Endothelial cell of umbilical vein (primary cell): Measurements from ENCODE around the gene KAT6B. TPM values are rescaled to one million over a fixed set of nuclear protein-coding genes. Genes with fewer than 3 reads are reported as not detected.

ENCODE experiments used
- BruUV-seq: library from RNA; stranded (reverse); fragments of 400-500 nt; replicated peaks from 2 replicates; lab custom pipeline; 2021; lab: Mats Ljungman, UMichigan
- CTCF ChIA-PET: fragments of 300-600, 350-600 bp; sonication (Branson Sonifier 250); formaldehyde crosslinking; loops from one replicate; lab custom pipeline; 2021; ENCODE audit warnings: antibody characterized with exemption, inconsistent platforms; lab: Charles Lee
- POLR2A ChIA-PET: fragments of 300-600, 350-600 bp; sonication (Branson Sonifier 250); formaldehyde crosslinking; loops from one replicate; lab custom pipeline; 2021; ENCODE audit warnings: antibody characterized with exemption, inconsistent platforms; lab: Charles Lee
- DNase-seq: peaks from one replicate; pipeline ENCODE4 v3.0.0-alpha.2; 2011; ENCODE audit warnings: low read depth, low spot score
- FAIRE-seq: peaks from 2 replicates; lab custom pipeline; 2011; peaks lifted over from hg19 to GRCh38; lab: Jason Lieb, UNC
- H2AFZ ChIP-seq: 2 replicates; pipeline ENCODE4 v1.6.0; 2012; ENCODE audit warnings: low read depth, low read length, control low read depth, inconsistent platforms
- H3K27ac ChIP-seq: 2 replicates; pipeline ENCODE4 v1.5.1; 2011; ENCODE audit warnings: low read depth, mild to moderate bottlenecking, control low read depth, low read length, moderate library complexity; ENCODE audit not compliant: insufficient read depth
- H3K27me3 ChIP-seq, 2 experiments: 2 replicates each; pipeline versions ENCODE4 v1.6.0 to v1.6.1; 2011; ENCODE audit warnings: low read length in 2 of 2, mixed read lengths in 1 of 2; ENCODE audit not compliant: control insufficient read depth in 2 of 2, insufficient read depth in 2 of 2
- H3K36me3 ChIP-seq, 2 experiments: 2 replicates in 1 of 2; 3 replicates in 1 of 2; pipeline ENCODE4 v1.5.1; 2011; ENCODE audit warnings: low read length in 2 of 2, mild to moderate bottlenecking in 1 of 2, moderate library complexity in 1 of 2; ENCODE audit not compliant: control insufficient read depth in 2 of 2, insufficient read depth in 2 of 2; ENCODE audit errors: extremely low read depth in 1 of 2
- H3K4me1 ChIP-seq: 3 replicates; pipeline ENCODE4 v1.5.1; 2011; ENCODE audit warnings: mild to moderate bottlenecking, low read length; ENCODE audit not compliant: control insufficient read depth, insufficient read depth; ENCODE audit errors: extremely low read depth
- H3K4me2 ChIP-seq: 2 replicates; pipeline ENCODE4 v1.6.1; 2011; ENCODE audit warnings: low read length, control low read depth, mixed read lengths; ENCODE audit not compliant: insufficient read depth
- H3K4me3 ChIP-seq, 3 experiments: fragments of 200-600 bp in 1 of 3; sonication (generic), shearing (Covaris generic) in 1 of 3; replicated peaks in 1 of 3; 2 replicates each; pipeline ENCODE4 v1.5.1; 2011 to 2016; ENCODE audit warnings: control low read depth in 3 of 3, low read length in 3 of 3, mild to moderate bottlenecking in 2 of 3, inconsistent platforms in 1 of 3, low read depth in 1 of 3, moderate library complexity in 1 of 3; ENCODE audit not compliant: insufficient read depth in 1 of 3
- H3K79me2 ChIP-seq: 2 replicates; pipeline ENCODE4 v1.6.0; 2012; ENCODE audit warnings: low read length, inconsistent platforms; ENCODE audit not compliant: control insufficient read depth, insufficient read depth
- H3K9ac ChIP-seq: replicated peaks from 2 replicates; pipeline ENCODE3; 2011; ENCODE audit warnings: low read length, control low read depth; ENCODE audit not compliant: insufficient read depth; ENCODE audit errors: extremely low read depth
- H3K9me1 ChIP-seq: replicated peaks from 3 replicates; pipeline ENCODE4 v1.6.0; 2011; ENCODE audit warnings: mild to moderate bottlenecking, low read length; ENCODE audit not compliant: control insufficient read depth, insufficient read depth; ENCODE audit errors: extremely low read depth
- H3K9me3 ChIP-seq: replicated peaks from 2 replicates; pipeline ENCODE4 v1.5.1; 2012; ENCODE audit warnings: low read length, inconsistent platforms; ENCODE audit not compliant: control insufficient read depth, insufficient read depth
- H4K20me1 ChIP-seq: replicated peaks from 2 replicates; pipeline ENCODE3; 2011; ENCODE audit warnings: mild to moderate bottlenecking, low read length; ENCODE audit not compliant: control insufficient read depth, insufficient read depth; ENCODE audit errors: extremely low read depth
- CTCF ChIP-seq, 2 donors: IDR thresholded peaks; 1 replicate in 1 of 2; 2 replicates in 1 of 2; pipeline ENCODE4 v1.5.1; 2011; ENCODE audit warnings: low read length in 2 of 2, mild to moderate bottlenecking in 2 of 2, moderate library complexity in 2 of 2, control low read depth in 1 of 2, inconsistent platforms in 1 of 2, low read depth in 1 of 2; ENCODE audit not compliant: insufficient read depth in 1 of 2; ENCODE audit errors: extremely low read depth in 1 of 2
- EZH2 ChIP-seq: IDR thresholded peaks from 2 replicates; pipeline ENCODE4 v1.6.1; 2012; ENCODE audit warnings: borderline replicate concordance, low read depth, mild to moderate bottlenecking, moderate library complexity, low read length, inconsistent platforms; ENCODE audit not compliant: severe bottlenecking
- FOS ChIP-seq: IDR thresholded peaks from 2 replicates; pipeline ENCODE4 v1.6.1; 2011; ENCODE audit warnings: mild to moderate bottlenecking, low read length, moderate library complexity, borderline replicate concordance; ENCODE audit not compliant: insufficient read depth
- GATA2 ChIP-seq: IDR thresholded peaks from 2 replicates; pipeline ENCODE4 v1.7.0; 2011; ENCODE audit warnings: low read depth, mild to moderate bottlenecking, moderate library complexity, mixed read lengths, low read length; ENCODE audit not compliant: insufficient read length, insufficient read depth
- JUN ChIP-seq: IDR thresholded peaks from 2 replicates; pipeline ENCODE4 v1.6.1; 2011; ENCODE audit warnings: borderline replicate concordance, low read depth; ENCODE audit not compliant: insufficient read length, insufficient read depth
- MYC ChIP-seq: IDR thresholded peaks from one replicate; pipeline ENCODE4 v1.6.1; 2011; ENCODE audit warnings: mild to moderate bottlenecking, low read depth, low read length
- POLR2A ChIP-seq: IDR thresholded peaks from 2 replicates; pipeline ENCODE4 v1.6.1; 2012; ENCODE audit warnings: low read depth, mild to moderate bottlenecking, control low read depth, low read length
- POLR2AphosphoS5 ChIP-seq: IDR thresholded peaks from 2 replicates; pipeline ENCODE4 v1.6.1; 2012; ENCODE audit warnings: low read depth, mild to moderate bottlenecking, control low read depth, low read length, moderate library complexity; ENCODE audit not compliant: insufficient read depth
- dilution Hi-C: fragments of 300-500 bp; cut with MboI; formaldehyde crosslinking; loops from one replicate; pipeline ENCODE4 v1.15.0; 2019; ENCODE audit warnings: low sequenced_read_pairs; ENCODE audit not compliant: extremely low pct_ligation_motif_present
- intact Hi-C: fragments of 100-400 bp; cut with micrococcal nuclease; formaldehyde crosslinking; loops from one replicate; pipeline ENCODE4 v1.10.0; 2022
- polyA plus RNA-seq, 4 experiments: library from polyadenylated mRNA; depleted of rRNA in 3 of 4; stranded (reverse) in 3 of 4; unstranded in 1 of 4; fragments of >200 nt; gene quantifications; 2 replicates each; pipeline versions ENCODE4 v1.2.1 to v1.2.3, GENCODE V29; 2011 to 2012; ENCODE audit warnings: missing spikeins in 1 of 4
- total RNA-seq: library from RNA; stranded (reverse); gene quantifications from 2 replicates; pipeline ENCODE4 v1.2.3, GENCODE V29; 2021
- TF ChIP-seq, protein P1 (sequence below): IDR thresholded peaks from 2 replicates; pipeline ENCODE4 v1.6.1; 2011; ENCODE audit not compliant: insufficient read depth, insufficient read length

The KAT6B gene
- total and polyA plus RNA-seq, 2 donors (not counting 3 experiments of a cell fraction or from before 2014, with no cell fraction given) = 4.5 to 17.0 TPM

GRCh38 chr10:75018686-75019307, 192.4 kb downstream of the KAT6B start:
- H3K9me1 ChIP-seq = no peaks in the 10 kb centered on the region
- DNase-seq = no peak
- no peak overlapping the region for H2AFZ ChIP-seq
- TF ChIP-seq FOS (no peak), POLR2A (no peak), POLR2AphosphoS5 (no peak), MYC (no peak), CTCF (IDR thresholded peaks at IDR 0.05; ENCODE audit: extremely low read depth in 1 of 2, insufficient read depth in 1 of 2, low read depth in 1 of 2, low read length in 2 of 2) (no peak), JUN (no peak), GATA2 (no peak), EZH2 (no peak)
- TF ChIP-seq, protein P1, sequence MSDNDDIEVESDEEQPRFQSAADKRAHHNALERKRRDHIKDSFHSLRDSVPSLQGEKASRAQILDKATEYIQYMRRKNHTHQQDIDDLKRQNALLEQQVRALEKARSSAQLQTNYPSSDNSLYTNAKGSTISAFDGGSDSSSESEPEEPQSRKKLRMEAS = no peak
- dilution Hi-C loops = no loop called here
- intact Hi-C loops = loop anchor here (2.0 kb wide), 1 partner anchor 280 kb away; no protein-coding TSS in a partner anchor
- ChIA-PET POLR2A (no interaction called here), CTCF (interaction anchor here (0.6 to 3.2 kb wide), 6 partner anchors 15 to 868 kb away, joined by 3 to 42 read pairs (median 4); partner anchors contain the start of gene ADK)
- no peaks in the 10 kb centered on the region for H3K4me1 ChIP-seq
- no peaks in the 10 kb centered on the region for H4K20me1 ChIP-seq
- H3K4me2 ChIP-seq = no peak overlapping the region
- H3K9ac ChIP-seq = no peak overlapping the region
- no peaks in the 10 kb centered on the region for H3K27me3 ChIP-seq
- H3K79me2 ChIP-seq = no peaks in the 10 kb centered on the region
- FAIRE-seq = no peak
- no peaks in the 10 kb centered on the region for H3K9me3 ChIP-seq
- BruUV-seq = no TSS peak
- H3K27ac ChIP-seq = no peak overlapping the region
- no peak overlapping the region for H3K4me3 ChIP-seq
- no peaks in the 10 kb centered on the region for H3K36me3 ChIP-seq
